ENCODE measurements around the gene KRTAP10-8. TPM values are rescaled to one million over a fixed set of nuclear protein-coding genes. Genes with fewer than 3 reads are reported as not detected.

KRTAP10-8 gene
- not detected in 2 replicates for total RNA-seq

GRCh38 chr21:44612029-44612486 is at the start of gene KRTAP10-8:
TSS of gene KRTAP10-8 (plus strand) at chr21:44612079. CDS start at chr21:44612101, 22 bp downstream.
- H3K9me3 ChIP-seq (ENCODE audit: low read depth, low read length): peaks cover 3% of the 10 kb centered on the region
- TF ChIP-seq, protein P1, sequence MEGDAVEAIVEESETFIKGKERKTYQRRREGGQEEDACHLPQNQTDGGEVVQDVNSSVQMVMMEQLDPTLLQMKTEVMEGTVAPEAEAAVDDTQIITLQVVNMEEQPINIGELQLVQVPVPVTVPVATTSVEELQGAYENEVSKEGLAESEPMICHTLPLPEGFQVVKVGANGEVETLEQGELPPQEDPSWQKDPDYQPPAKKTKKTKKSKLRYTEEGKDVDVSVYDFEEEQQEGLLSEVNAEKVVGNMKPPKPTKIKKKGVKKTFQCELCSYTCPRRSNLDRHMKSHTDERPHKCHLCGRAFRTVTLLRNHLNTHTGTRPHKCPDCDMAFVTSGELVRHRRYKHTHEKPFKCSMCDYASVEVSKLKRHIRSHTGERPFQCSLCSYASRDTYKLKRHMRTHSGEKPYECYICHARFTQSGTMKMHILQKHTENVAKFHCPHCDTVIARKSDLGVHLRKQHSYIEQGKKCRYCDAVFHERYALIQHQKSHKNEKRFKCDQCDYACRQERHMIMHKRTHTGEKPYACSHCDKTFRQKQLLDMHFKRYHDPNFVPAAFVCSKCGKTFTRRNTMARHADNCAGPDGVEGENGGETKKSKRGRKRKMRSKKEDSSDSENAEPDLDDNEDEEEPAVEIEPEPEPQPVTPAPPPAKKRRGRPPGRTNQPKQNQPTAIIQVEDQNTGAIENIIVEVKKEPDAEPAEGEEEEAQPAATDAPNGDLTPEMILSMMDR (IDR thresholded peaks at IDR 0.05; ENCODE audit: extremely low read depth, low read depth, low read length): no peak

DNA sequence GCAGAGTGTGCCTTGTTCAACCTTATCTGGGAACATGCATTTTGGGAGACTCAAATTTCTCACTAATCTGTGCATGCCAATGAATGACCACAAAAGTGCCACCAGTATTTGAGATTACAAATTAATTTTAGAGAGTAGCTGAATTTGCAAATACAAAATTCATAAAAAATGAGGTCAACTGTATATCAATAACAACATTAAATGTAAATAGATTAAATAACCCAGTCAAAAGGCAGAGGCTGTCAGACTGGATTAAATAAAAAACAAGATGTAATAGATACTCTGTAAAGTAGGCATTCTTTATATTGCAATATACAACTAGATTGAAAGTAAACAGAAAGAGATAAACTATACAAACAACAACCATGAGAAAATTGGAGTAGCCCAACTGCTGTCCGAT is 47.8 kb upstream of the KRTAP10-8 start:
- Histone ChIP-seq H4K20me1 (ENCODE audit: insufficient read depth, low read length) (no peaks in the 10 kb centered on the region), H3K27ac (ENCODE audit: low read depth, low read length) (no peak overlapping the region), H3K36me3 (ENCODE audit: insufficient read depth, low read length) (no peaks in the 10 kb centered on the region), H3K4me3 (ENCODE audit: insufficient read depth, low read length) (no peak overlapping the region), H2AFZ (ENCODE audit: low read length) (no peak overlapping the region), H3K9me3 (ENCODE audit: low read depth, low read length) (no peaks in the 10 kb centered on the region), H3K27me3 (ENCODE audit: insufficient read depth, low read length) (no peaks in the 10 kb centered on the region), H3K79me2 (ENCODE audit: insufficient read depth, low read length) (no peaks in the 10 kb centered on the region), H3K4me2 (ENCODE audit: insufficient read depth, low read length) (no peak overlapping the region), H3K4me1 (ENCODE audit: insufficient read depth, low read length) (no peaks in the 10 kb centered on the region)
- no peak for DNase-seq (ENCODE audit: insufficient read length, low spot score, missing footprints)
- TF ChIP-seq, protein P1 (IDR thresholded peaks at IDR 0.05; ENCODE audit: extremely low read depth, low read depth, low read length): no peak

More at GRCh38 chr21:44612029-44612486, at the start of gene KRTAP10-8:
- no peaks in the 10 kb centered on the region for H3K4me1 ChIP-seq (ENCODE audit: insufficient read depth, low read length)
- H3K4me2 ChIP-seq (ENCODE audit: insufficient read depth, low read length): no peak within 1 kb of the TSS
- H3K79me2 ChIP-seq (ENCODE audit: insufficient read depth, low read length): no peaks in the 10 kb centered on the region
- no peak within 1 kb of the TSS for H2AFZ ChIP-seq (ENCODE audit: low read length)
- no peaks in the 10 kb centered on the region for H4K20me1 ChIP-seq (ENCODE audit: insufficient read depth, low read length)
- H3K36me3 ChIP-seq (ENCODE audit: insufficient read depth, low read length): no peaks in the 10 kb centered on the region
- no peak for DNase-seq (ENCODE audit: insufficient read length, low spot score, missing footprints)
- no peak within 1 kb of the TSS for H3K4me3 ChIP-seq (ENCODE audit: insufficient read depth, low read length)
- H3K27me3 ChIP-seq (ENCODE audit: insufficient read depth, low read length): no peaks in the 10 kb centered on the region
- H3K27ac ChIP-seq (ENCODE audit: low read depth, low read length): no peak within 1 kb of the TSS

GRCh38 chr21:44564886-44565598 is 46.8 kb upstream of the KRTAP10-8 start:
- DNase-seq (ENCODE audit: insufficient read length, low spot score, missing footprints): no peak
- Histone ChIP-seq H3K4me1 (ENCODE audit: insufficient read depth, low read length) (no peaks in the 10 kb centered on the region), H3K4me2 (ENCODE audit: insufficient read depth, low read length) (no peak overlapping the region), H3K27ac (ENCODE audit: low read depth, low read length) (no peak overlapping the region), H3K4me3 (ENCODE audit: insufficient read depth, low read length) (no peak overlapping the region), H4K20me1 (ENCODE audit: insufficient read depth, low read length) (no peaks in the 10 kb centered on the region), H3K79me2 (ENCODE audit: insufficient read depth, low read length) (no peaks in the 10 kb centered on the region), H2AFZ (ENCODE audit: low read length) (no peak overlapping the region), H3K27me3 (ENCODE audit: insufficient read depth, low read length) (no peaks in the 10 kb centered on the region), H3K36me3 (ENCODE audit: insufficient read depth, low read length) (no peaks in the 10 kb centered on the region), H3K9me3 (ENCODE audit: low read depth, low read length) (no peaks in the 10 kb centered on the region)
- TF ChIP-seq, protein P1 (IDR thresholded peaks at IDR 0.05; ENCODE audit: extremely low read depth, low read depth, low read length): no peak

DNA sequence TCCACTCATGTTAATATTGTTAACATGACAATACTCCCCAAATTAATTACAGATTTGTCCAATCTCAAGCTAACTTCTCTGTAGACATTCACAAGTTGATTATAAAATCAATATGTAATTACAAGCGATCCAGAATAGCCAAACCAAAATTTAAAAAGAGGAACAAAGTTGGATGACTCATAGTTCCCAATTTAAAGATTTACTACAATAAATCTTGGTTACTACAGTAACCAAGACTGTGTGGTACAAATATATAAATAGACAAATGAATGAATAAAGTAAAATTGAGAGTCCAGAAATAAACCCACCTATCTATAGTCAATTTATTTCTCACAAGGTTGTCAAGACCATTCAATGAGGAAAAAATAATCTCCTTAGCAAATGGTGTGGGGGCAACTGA is 45.5 kb upstream of the KRTAP10-8 start:
- Histone ChIP-seq H4K20me1 (ENCODE audit: insufficient read depth, low read length) (no peaks in the 10 kb centered on the region), H3K27ac (ENCODE audit: low read depth, low read length) (no peak overlapping the region), H3K4me1 (ENCODE audit: insufficient read depth, low read length) (no peaks in the 10 kb centered on the region), H2AFZ (ENCODE audit: low read length) (no peak overlapping the region), H3K4me3 (ENCODE audit: insufficient read depth, low read length) (no peak overlapping the region), H3K4me2 (ENCODE audit: insufficient read depth, low read length) (no peak overlapping the region), H3K79me2 (ENCODE audit: insufficient read depth, low read length) (no peaks in the 10 kb centered on the region), H3K27me3 (ENCODE audit: insufficient read depth, low read length) (peaks cover 4% of the 10 kb centered on the region), H3K36me3 (ENCODE audit: insufficient read depth, low read length) (no peaks in the 10 kb centered on the region), H3K9me3 (ENCODE audit: low read depth, low read length) (peaks cover 2% of the 10 kb centered on the region)
- DNase-seq (ENCODE audit: insufficient read length, low spot score, missing footprints): no peak
- TF ChIP-seq, protein P1 (IDR thresholded peaks at IDR 0.05; ENCODE audit: extremely low read depth, low read depth, low read length): no peak

All from osteoblast (primary cell).